Hematopoietic multipotent progenitor cell (in vitro differentiated cells): ENCODE results near the gene SGO2. TPM values are rescaled to one million over a fixed set of nuclear protein-coding genes. Genes with fewer than 3 reads are reported as not detected.
A peak's percentile ranks its signal among the peaks of the same experiment; 100 is the strongest.
"Not testable (repeated sequence)": the region's sequence is repeated elsewhere in the genome, so short reads cannot be mapped to it uniquely, and the experiment has no call there.

Experiments used
- DNase-seq, 3 donors: peaks; one replicate each; pipeline ENCODE4 v3.0.0-alpha.2; 2011 to 2015; ENCODE audit warnings: low read depth in 2 of 3, low spot score in 2 of 3
- total RNA-seq: library from RNA; depleted of rRNA; stranded (reverse); fragments of >200 nt; gene quantifications from one replicate; pipeline ENCODE4 v1.2.3, GENCODE V29; 2012

The SGO2 gene
- total RNA-seq, 1 donor, result 1.1 TPM

GRCh38 chr2:200509612-200510433, 16.2 kb upstream of the SGO2 start, which contains the start of gene KCTD18:
KCTD18 (minus strand) TSS chr2:200510068; CDS start chr2:200507016, 3,052 bp downstream.
- peak; percentile 69 to 86 (median 85) for DNase-seq

DNA sequence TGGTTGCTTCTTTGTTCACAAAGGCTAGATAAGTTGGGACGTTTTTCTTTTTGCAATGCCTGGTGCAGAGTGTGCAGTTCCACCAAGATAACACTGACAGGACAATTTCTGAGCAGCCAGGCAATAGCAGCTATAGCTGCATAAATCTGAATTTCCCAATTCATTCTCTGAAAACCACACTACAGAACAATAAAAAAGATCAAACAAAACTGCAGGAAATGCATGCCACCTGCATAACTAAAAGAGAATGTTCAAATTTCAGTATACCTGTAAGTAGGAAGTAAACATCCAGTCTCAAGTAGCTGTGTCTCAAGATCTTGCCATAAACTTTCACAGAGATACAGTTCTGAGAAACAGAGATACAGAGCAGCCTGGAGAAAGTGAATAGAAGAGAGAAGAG, 10.9 kb upstream of the SGO2 start:
- DNase-seq, result no peak

DNA sequence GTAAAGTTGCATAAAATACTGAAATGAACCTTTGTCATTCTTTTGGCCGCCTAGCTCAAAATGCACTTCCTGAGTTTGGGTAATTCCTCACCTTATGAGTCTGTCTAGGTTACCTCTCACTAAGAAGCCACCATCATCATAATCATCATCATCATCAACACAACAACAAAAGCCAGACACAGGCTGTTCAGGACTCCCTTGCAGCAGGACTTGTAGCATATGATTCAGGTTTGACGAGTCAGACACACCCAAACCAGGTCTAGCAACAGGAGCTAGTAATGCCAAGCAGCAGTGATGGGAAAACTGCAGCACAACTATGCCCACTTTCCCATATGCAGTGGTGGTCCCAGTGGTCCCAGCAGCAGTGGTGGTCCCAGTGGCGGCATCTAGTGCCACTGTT, 2.8 kb upstream of the SGO2 start:
- DNase-seq, result no peak

DNA sequence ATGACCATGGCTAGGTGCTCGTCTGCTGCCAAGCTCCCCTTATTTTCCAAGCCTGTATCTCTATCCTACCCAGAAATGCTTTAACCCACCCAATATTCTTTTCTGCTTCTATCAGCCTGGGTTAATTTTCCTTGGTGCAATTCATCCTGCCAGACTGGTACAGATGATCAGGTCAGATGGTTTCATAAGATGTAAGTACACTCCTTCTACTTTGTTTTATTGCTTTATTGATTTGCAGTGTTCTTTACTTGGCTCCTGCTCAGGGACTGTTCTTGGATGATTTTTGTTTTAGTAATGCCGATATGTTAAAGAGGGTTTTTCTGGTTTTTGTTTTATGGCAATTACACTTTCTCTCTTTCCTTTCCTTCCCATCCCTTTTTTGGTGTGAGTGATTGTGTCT, 2.4 kb upstream of the SGO2 start:
- no peak for DNase-seq

GRCh38 chr2:200525066-200525465, 941 bp upstream of the SGO2 start:
- DNase-seq, result no peak

- DNase-seq, result no peak
These were observed 491 bp upstream of the SGO2 start for GRCh38 chr2:200525551-200525881.

DNA sequence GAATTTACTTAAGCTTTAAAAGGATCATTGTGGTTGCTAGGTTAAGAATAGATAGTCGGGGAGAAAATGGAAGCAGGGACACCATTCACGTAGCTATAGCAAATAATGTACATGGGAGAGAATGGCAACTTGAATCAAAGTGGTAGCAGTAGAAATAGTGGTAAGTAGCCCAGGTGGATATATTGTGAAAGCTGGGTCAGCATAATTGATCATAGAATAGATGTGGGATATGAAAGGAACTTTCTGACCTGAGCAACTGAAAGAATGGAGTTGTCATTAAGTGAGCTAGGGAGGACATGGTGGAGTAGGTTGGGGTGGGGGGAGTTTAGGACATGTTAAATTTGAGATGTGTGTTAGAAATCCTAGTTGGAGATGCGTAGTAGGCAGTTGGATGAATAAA, 2.2 kb downstream of the SGO2 start:
- no peak for DNase-seq

DNA sequence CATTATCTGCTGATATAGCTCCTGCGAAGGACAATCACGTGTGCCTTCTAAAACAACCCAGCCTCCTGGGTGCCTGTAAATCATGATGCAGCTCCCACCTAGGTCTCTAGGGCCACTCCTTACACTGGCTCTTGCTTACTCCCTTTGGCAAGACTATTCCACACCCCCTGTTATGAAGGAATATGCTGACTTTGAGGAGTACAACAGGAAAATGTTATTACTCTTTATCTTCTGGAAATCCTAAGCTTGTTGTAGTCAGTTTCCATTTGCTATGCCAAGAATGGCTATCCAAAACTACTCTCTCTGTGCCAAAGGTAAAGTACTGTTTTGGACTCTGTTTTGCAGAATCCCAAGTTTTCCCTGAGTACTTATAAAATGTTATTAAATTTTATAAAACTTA, 7.7 kb downstream of the SGO2 start:
- DNase-seq, result no peak

GRCh38 chr2:200534572-200534971, 8.6 kb downstream of the SGO2 start:
- no peak for DNase-seq

- no peak for DNase-seq
These were observed 12.1 kb downstream of the SGO2 start for GRCh38 chr2:200538139-200538538.

DNA sequence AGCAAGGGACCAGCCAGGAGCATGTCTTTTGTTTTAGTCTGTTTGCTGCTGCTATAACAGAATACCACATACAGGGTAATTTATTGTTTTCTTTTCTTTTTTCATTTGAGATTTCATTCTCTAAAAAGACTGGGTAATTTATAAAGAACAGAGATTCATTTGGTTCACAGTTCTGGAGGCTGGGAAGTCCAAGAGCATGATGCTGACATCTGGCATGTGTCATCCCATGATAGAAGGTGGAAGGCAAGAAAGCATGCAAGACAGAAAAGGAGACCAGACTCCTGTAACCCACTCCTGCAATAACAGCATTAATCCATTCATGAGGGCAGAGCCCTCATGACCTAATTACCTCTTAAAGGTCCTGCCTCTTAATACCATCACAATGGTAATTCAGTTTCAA, 14.8 kb downstream of the SGO2 start:
- no peak for DNase-seq

DNA sequence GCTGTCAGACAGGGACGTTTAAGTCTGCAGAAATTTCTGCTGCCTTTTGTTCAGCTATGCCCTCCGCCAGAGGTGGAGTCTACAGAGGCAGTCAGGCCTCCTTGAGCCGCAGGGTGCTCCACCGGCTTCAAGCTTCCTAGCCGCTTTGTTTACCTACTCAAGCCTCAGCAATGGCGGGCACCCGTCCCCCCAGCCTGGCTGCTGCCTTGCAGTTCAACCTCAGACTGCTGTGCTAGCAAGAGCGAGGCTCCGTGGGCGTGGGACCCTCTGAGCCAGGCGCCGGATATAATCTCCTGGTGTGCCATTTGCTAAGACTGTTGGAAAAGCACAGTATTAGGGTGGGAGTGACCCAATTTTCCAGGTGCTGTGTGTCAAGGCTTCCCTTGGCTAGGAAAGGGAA, 40.6 kb downstream of the SGO2 start:
- not testable (repeated sequence) for DNase-seq

DNA sequence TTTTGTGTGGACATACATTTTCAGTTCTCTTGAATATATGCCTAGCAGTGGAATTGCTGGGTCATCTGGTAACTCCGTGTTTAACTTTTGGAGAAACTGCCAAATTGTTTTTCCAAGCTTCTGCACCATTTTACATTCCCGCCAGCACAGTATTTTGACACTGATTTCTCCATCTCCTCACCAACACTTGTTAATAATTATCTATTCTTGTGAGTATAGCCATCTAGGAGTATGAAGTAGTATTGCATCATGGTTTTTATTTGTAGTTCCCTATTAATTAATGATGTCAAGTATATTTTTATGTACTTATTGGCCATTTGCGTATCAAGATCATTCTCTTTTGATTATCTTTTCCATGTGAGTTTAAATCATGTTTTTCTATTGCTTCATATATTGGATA, 41.9 kb downstream of the SGO2 start:
- no peak for DNase-seq

DNA sequence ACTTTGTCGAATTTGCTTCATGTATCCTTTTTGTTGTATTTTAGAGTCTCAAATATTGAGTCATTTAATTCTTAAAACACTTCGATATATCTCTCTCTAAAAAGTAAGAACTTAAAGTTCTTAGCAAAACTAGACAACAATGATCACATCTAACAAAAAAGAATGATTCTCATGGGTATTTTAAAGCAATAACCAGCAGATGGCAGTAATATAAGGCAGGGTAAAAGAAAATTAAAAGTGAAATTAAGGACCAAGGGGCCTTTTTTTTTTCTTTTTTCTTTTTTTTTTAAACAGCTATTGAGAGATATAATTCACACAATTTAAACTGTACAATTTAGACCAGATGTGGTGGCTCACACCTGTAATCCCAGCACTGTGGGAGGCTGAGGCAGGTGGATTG, 50.0 kb downstream of the SGO2 start:
- peak in 1 of 3 donors; percentile 71 for DNase-seq

- peak in 1 of 3 donors; percentile 12 for DNase-seq
These were observed 51.0 kb downstream of the SGO2 start for GRCh38 chr2:200577027-200577426.

- DNase-seq, result peak in 1 of 3 donors; percentile 57
These were observed 52.8 kb downstream of the SGO2 start for GRCh38 chr2:200578778-200579177.

GRCh38 chr2:200584639-200585038, 58.6 kb downstream of the SGO2 start:
- no peak for DNase-seq

DNA sequence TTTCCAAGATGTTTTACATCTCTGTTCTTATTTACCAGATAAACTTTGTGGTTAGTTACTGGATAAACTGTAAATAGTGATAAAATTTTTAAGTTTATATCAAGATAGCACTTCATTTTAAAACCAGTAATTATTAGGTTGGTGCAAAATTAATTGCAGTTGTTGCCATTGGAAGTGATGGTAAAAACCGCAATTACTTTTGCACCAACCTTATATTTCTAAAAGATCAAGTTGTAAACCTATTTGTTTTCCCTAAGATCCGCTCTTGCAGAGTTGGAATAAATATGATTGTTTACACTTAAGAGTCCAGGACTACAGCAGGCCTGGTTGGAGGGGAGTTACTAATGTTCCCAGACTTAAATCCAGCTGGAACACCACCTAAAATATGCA, 59.3 kb downstream of the SGO2 start:
- DNase-seq, result peak in 1 of 3 donors; percentile 35

DNA sequence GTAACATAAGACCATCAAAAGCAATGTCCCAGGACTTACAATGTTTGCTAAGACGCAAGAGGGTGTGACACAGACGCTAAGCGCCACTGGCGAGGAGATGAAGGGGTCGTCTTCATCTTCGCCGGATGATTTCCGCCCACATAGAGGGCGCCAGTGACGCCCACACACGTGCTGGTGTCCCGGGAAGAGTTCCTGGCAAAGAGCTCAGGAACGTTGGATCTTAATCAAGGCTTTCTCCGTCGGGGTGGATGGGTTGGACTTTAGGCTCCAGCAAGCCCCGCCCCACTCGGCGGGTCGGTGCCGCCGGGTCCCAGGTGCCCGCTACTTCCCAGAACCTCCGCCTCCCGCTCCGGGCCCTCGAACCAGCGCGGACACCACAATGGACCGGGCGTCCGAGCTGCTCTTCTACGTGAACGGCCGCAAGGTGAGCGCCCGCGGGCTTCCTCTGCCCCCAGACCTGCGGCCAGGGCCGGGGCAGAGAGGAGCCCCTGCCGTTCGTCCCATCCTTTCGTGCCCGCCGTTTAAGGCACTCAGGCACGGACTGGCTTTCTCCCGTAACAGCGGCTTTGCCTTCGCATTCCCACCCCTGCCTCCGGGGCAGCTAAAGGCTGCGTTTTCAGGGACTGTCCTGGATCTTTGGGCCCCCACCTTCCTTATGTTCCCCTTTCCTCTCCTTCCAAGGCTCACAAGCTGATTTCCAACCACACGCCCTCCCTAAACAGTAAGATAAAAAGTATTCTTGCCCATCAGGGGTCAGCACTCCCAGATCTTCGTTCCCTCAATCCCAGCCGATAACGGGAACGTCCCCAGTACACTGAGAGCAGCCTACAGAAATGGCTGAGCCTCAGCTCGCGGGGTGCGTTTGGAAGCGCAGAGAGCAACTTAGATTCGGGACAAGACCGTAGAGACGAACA, 60.0 kb downstream of the SGO2 start, which contains the start of gene AOX1:
AOX1 (plus strand) TSS at position 285 of the 914 bp plus-strand sequence; CDS start at position 380, 95 bp downstream.
- peak in 2 of 3 donors; percentile 4 to 7 for DNase-seq

DNA sequence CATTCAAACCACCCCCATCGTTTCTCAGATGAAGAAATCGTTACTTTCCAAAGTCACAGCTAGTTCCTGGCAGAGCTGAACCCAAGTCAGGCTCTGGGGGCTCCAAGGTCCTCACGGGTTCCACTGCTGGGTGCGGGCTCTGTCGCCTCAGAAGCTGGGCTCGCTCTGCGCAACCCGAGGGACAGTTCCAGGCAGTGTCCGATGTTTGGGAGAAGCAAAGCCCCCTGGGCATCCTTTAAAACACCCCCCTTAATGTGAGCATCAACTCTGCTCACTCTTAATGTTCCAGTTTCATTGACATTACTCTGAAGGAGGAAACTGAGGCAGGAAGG, 60.6 kb downstream of the SGO2 start:
- DNase-seq, result peak in 1 of 3 donors; percentile 2

- no peak for DNase-seq
These were observed 61.1 kb downstream of the SGO2 start for GRCh38 chr2:200587007-200587616.
